Aorta (tissue), 5 donors: ENCODE measurements around the gene NANOGP8. TPM values are rescaled to one million over a fixed set of nuclear protein-coding genes. Genes with fewer than 3 reads are reported as not detected.

Experiments
- ATAC-seq: fragments of 200-7000 bp; cut with Tn5 transposase; one replicate; pipeline ENCODE4 v1.9.1; 2022; ENCODE audit warnings: moderate library complexity; ENCODE audit not compliant: low FRiP score
- DNase-seq, 2 donors: peaks; one replicate each; pipeline ENCODE4 v3.0.0-alpha.2; 2020
- H3K27ac ChIP-seq, 2 donors: one replicate each; pipeline ENCODE4 v1.5.1; 2013; ENCODE audit warnings: low read length in 2 of 2, mild to moderate bottlenecking in 2 of 2, moderate library complexity in 2 of 2, control low read depth in 1 of 2, inconsistent platforms in 1 of 2, low read depth in 1 of 2
- H3K27me3 ChIP-seq, 2 donors: one replicate each; pipeline ENCODE4 v1.6.1; 2013; ENCODE audit warnings: control low read depth in 1 of 2, low read length in 1 of 2, mild to moderate bottlenecking in 1 of 2, moderate library complexity in 1 of 2; ENCODE audit not compliant: insufficient read depth in 2 of 2, control insufficient read depth in 1 of 2
- H3K36me3 ChIP-seq, 2 donors: one replicate each; pipeline ENCODE4 v1.6.1; 2013; ENCODE audit warnings: control low read depth in 1 of 2, low read length in 1 of 2, mild to moderate bottlenecking in 1 of 2; ENCODE audit not compliant: insufficient read depth in 2 of 2, control insufficient read depth in 1 of 2
- H3K4me1 ChIP-seq, 2 donors: one replicate each; pipeline ENCODE4 v1.6.1; 2013; ENCODE audit warnings: low read length in 2 of 2, control low read depth in 1 of 2, mild to moderate bottlenecking in 1 of 2, moderate library complexity in 1 of 2; ENCODE audit not compliant: insufficient read depth in 2 of 2, control insufficient read depth in 1 of 2
- H3K4me3 ChIP-seq, 2 donors: one replicate each; pipeline ENCODE4 v1.5.1; 2013; ENCODE audit warnings: low read length in 2 of 2, control low read depth in 1 of 2, mild to moderate bottlenecking in 1 of 2
- H3K9me3 ChIP-seq: one replicate; pipeline ENCODE4 v1.6.1; 2013; ENCODE audit warnings: mild to moderate bottlenecking, low read length; ENCODE audit not compliant: control insufficient read depth
- WGBS, 2 donors: extraction: QIAGEN DNeasy Blood & Tissue Kit; methylation state at CpG; one replicate each; pipeline ENCODE4 v1.1.7; 2013; 5-methylcytosine and 5-hydroxymethylcytosine counted together
- intact Hi-C, 2 donors: fragments of 100-400 bp; cut with DNase I; formaldehyde crosslinking; loops; one replicate each; pipeline versions ENCODE4 v1.14.2 to v1.15.0; 2022
- polyA plus RNA-seq, 2 donors: library from polyadenylated mRNA; stranded (reverse); fragments of 200-250 nt; gene quantifications; one replicate each; pipeline ENCODE4 v1.2.3, GENCODE V29; 2013
- total RNA-seq, 2 donors: library from RNA; stranded (reverse); fragmentation: NEBNext Ultra II Directional; extraction: Animal tissue kit (Norgen Biotek cat#: 25700); gene quantifications; one replicate each; pipeline ENCODE4 v1.2.1, GENCODE V29; 2021
- donor health status: healthy with polysubstance abuse.
- donor health status: Bipolar disorder and iron deficiency.
- donor health status: DM: no; HTN: no; CAD: no.
- donor health status: DM: no; HTN: no; CAD: no.
- donor health status: DM: yes; HTN: yes; CAD: no.

Gene NANOGP8
- total and polyA plus RNA-seq, 4 donors: 1.2 to 1.5 TPM; not detected in 2

DNA sequence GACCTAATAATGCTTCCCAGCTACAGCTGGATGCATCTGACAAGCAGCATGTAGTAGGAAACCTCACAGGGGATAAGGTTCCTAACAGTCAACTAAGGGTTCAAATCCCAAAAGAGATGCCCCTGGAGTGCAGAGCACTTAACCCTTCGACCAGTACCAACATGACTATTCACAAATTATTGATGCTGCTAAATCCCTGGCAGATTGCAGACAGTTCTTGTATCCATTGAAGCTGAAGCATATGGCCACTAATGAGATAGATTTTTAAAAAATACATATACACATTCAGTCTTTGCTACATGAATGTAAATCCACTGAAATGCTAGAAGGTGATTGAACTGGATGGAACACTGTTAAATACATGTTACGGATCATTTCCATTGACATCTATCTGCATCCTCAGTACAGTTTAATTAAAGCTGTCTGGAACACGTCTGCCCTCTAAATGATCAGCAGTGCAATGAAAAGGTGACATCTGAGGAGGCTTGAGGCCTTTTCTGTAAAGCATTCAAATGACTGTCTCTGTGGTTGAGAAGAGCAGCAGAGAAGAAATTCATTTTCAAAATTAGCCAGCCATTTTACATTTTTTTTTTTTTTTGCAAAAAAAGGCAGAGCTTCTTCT lies 19.5 kb upstream of the NANOGP8 start:
- H3K9me3 ChIP-seq: no peaks in the 10 kb centered on the region
- DNase-seq (no peak), ATAC-seq (no peak)
- WGBS, 2 donors: 68 to 81% methylated on average over 3 of the region's 3 CpGs
- H3K4me3 ChIP-seq: no peak overlapping the region
- no peaks in the 10 kb centered on the region for H3K27me3 ChIP-seq
- H3K36me3 ChIP-seq: no peaks in the 10 kb centered on the region
- no peak overlapping the region for H3K27ac ChIP-seq
- intact Hi-C loops: no loop called here
- no peaks in the 10 kb centered on the region for H3K4me1 ChIP-seq

GRCh38 chr15:35102186-35102585 lies 17.1 kb upstream of the NANOGP8 start:
- Histone ChIP-seq H3K4me3 (no peak overlapping the region), H3K9me3 (no peaks in the 10 kb centered on the region), H3K4me1 (no peaks in the 10 kb centered on the region), H3K27ac (no peak overlapping the region), H3K27me3 (no peaks in the 10 kb centered on the region), H3K36me3 (no peaks in the 10 kb centered on the region)
- WGBS, 2 donors: 73 to 85% methylated on average over 3 of the region's 3 CpGs
- DNase-seq: no peak
- intact Hi-C loops: no loop called here
- ATAC-seq: no peak

- H3K27me3 ChIP-seq: no peaks in the 10 kb centered on the region
- no peaks in the 10 kb centered on the region for H3K4me1 ChIP-seq
- no peak overlapping the region for H3K4me3 ChIP-seq
- H3K27ac ChIP-seq: no peak overlapping the region
- intact Hi-C loops: no loop called here
- H3K9me3 ChIP-seq: peaks cover 2% of the 10 kb centered on the region
- DNase-seq: no peak
- ATAC-seq: no peak
- H3K36me3 ChIP-seq: no peaks in the 10 kb centered on the region
Observed at GRCh38 chr15:35101335-35101734, 16.2 kb upstream of the NANOGP8 start.

DNA sequence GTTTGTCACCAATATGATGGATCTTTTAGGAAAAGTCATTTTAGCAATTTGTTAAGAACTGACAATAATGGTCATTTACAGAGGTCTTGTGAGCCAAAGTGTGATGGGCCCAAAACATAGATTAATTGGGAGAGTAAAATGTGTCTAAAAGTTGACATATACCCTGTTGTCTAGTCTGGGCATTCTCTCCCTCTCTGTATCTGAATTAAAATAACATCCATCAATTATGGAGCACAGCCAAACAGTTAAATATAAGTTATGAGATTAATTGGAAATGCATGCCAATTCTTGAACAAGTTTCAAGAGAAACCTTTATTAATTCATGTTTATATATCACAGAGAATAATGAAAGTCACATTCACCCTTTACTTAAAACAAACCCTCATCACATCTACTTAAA lies 13.6 kb upstream of the NANOGP8 start:
- no peak overlapping the region for H3K27ac ChIP-seq
- H3K4me1 ChIP-seq: no peaks in the 10 kb centered on the region
- no peak for DNase-seq
- no peaks in the 10 kb centered on the region for H3K27me3 ChIP-seq
- no peak for ATAC-seq
- H3K4me3 ChIP-seq: no peak overlapping the region
- H3K36me3 ChIP-seq: no peaks in the 10 kb centered on the region
- intact Hi-C loops: no loop called here
- peaks cover 2% of the 10 kb centered on the region for H3K9me3 ChIP-seq

- Histone ChIP-seq H3K36me3 (no peaks in the 10 kb centered on the region), H3K27me3 (no peaks in the 10 kb centered on the region), H3K27ac (no peak overlapping the region), H3K9me3 (peaks cover 2% of the 10 kb centered on the region), H3K4me3 (no peak overlapping the region), H3K4me1 (no peaks in the 10 kb centered on the region)
- intact Hi-C loops: no loop called here
- no peak for ATAC-seq
- 88 to 90% methylated on average over 4 of the region's 4 CpGs for WGBS, 2 donors
- no peak for DNase-seq
Observed at GRCh38 chr15:35095941-35096340, 10.8 kb upstream of the NANOGP8 start.

- intact Hi-C loops: no loop called here
- DNase-seq: no peak
- peaks cover 2% of the 10 kb centered on the region for H3K9me3 ChIP-seq
- H3K27me3 ChIP-seq: no peaks in the 10 kb centered on the region
- H3K27ac ChIP-seq: no peak overlapping the region
- WGBS, 2 donors: 95 to 96% methylated on average over 33 of the region's 33 CpGs
- no peak overlapping the region for H3K4me3 ChIP-seq
- H3K36me3 ChIP-seq: no peaks in the 10 kb centered on the region
- no peak for ATAC-seq
- H3K4me1 ChIP-seq: no peaks in the 10 kb centered on the region
Observed at GRCh38 chr15:35092846-35093245, 7.8 kb upstream of the NANOGP8 start.

GRCh38 chr15:35092311-35092710 lies 7.2 kb upstream of the NANOGP8 start:
- Histone ChIP-seq H3K4me1 (no peaks in the 10 kb centered on the region), H3K9me3 (peaks cover 2% of the 10 kb centered on the region), H3K36me3 (no peaks in the 10 kb centered on the region), H3K27ac (no peak overlapping the region), H3K4me3 (no peak overlapping the region), H3K27me3 (no peaks in the 10 kb centered on the region)
- 96 to 97% methylated on average over 18 of the region's 18 CpGs for WGBS, 2 donors
- no peak for ATAC-seq
- intact Hi-C loops: no loop called here
- DNase-seq: no peak

- intact Hi-C loops: no loop called here
- DNase-seq (no peak), ATAC-seq (no peak)
- 76 to 93% methylated on average over 1 of the region's 1 CpG for WGBS, 2 donors
- Histone ChIP-seq H3K36me3 (no peaks in the 10 kb centered on the region), H3K4me1 (no peaks in the 10 kb centered on the region), H3K27me3 (no peaks in the 10 kb centered on the region), H3K4me3 (no peak overlapping the region), H3K27ac (no peak overlapping the region), H3K9me3 (no peaks in the 10 kb centered on the region)
Observed at GRCh38 chr15:35090104-35090807, 5.2 kb upstream of the NANOGP8 start.

DNA sequence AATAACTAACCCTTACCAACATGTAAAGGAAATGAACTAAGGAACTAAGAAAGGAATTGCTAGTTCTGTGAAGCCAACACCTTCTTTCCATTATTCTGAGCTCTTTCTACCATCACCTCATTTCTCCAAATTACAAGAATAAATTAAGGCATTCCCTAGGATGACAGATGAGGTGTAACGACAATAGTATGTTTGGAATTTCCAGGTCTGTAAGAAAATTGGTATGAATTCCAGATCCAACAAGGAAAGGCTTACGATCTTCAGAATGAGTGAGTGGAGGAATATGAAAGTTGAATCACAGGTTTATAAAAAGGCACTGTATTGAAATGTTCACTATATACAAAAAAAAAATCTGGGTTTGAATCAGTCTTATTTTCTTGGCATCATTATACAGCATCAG lies 4.5 kb upstream of the NANOGP8 start:
- Histone ChIP-seq H3K36me3 (no peaks in the 10 kb centered on the region), H3K4me3 (no peak overlapping the region), H3K9me3 (no peaks in the 10 kb centered on the region), H3K27me3 (no peaks in the 10 kb centered on the region), H3K27ac (no peak overlapping the region), H3K4me1 (no peaks in the 10 kb centered on the region)
- no peak for ATAC-seq
- 55 to 65% methylated on average over 2 of the region's 2 CpGs for WGBS, 2 donors
- DNase-seq: no peak
- intact Hi-C loops: no loop called here
